ENCODE data around the gene RNF149. TPM values are rescaled to one million over a fixed set of nuclear protein-coding genes. Genes with fewer than 3 reads are reported as not detected.

RNF149 gene
- total and polyA plus RNA-seq, 9 donors: 20.3 to 62.5 (median 45.3) TPM

DNA sequence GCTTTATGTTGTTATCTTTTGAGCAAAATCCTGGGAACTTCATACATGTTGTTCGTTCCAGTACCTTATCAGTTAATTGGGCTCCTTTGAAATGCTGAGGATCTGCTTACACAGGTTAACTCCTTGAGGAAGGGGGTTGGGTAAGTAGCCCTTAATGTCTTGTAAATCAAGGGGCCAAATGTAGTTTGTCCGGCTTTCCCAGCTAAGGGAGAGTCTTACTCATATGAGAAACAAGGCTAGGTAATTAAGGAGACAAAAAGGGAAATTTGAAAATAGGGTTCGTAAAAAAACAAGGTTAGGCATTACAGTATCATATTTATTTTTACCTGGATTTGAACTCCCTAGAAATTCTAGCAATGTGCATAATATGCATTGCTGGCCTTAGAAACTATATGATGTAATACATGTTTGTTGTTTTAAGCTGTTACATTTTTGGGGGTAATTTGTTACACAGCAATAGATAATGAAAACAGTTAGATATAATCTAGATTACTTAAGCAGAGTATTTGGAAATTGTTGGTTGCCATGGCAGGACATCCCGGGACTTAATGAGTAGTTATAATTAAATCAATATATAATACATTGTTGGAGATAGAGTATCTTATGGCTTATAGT, 30.9 kb upstream of the RNF149 start:
- Histone ChIP-seq H3K27me3 (no peaks in the 10 kb centered on the region), H3K4me1 (ENCODE audit: insufficient read depth) (no peaks in the 10 kb centered on the region), H3K4me3 (no peak overlapping the region), H3K27ac (no peak overlapping the region), H3K9me3 (no peaks in the 10 kb centered on the region), H3K36me3 (no peaks in the 10 kb centered on the region)
- TF ChIP-seq EP300 (IDR thresholded peaks at IDR 0.05): no peak
- TF ChIP-seq, protein P1, sequence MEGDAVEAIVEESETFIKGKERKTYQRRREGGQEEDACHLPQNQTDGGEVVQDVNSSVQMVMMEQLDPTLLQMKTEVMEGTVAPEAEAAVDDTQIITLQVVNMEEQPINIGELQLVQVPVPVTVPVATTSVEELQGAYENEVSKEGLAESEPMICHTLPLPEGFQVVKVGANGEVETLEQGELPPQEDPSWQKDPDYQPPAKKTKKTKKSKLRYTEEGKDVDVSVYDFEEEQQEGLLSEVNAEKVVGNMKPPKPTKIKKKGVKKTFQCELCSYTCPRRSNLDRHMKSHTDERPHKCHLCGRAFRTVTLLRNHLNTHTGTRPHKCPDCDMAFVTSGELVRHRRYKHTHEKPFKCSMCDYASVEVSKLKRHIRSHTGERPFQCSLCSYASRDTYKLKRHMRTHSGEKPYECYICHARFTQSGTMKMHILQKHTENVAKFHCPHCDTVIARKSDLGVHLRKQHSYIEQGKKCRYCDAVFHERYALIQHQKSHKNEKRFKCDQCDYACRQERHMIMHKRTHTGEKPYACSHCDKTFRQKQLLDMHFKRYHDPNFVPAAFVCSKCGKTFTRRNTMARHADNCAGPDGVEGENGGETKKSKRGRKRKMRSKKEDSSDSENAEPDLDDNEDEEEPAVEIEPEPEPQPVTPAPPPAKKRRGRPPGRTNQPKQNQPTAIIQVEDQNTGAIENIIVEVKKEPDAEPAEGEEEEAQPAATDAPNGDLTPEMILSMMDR (IDR thresholded peaks at IDR 0.05): no peak
- no peak for TF ChIP-seq POLR2A (IDR thresholded peaks at IDR 0.05)
- intact Hi-C loops (cut with DNase I): no loop called here
- WGBS, 3 donors: 76 to 79% (median 77%) methylated on average over 4 of the region's 4 CpGs
- DNase-seq: no peak

DNA sequence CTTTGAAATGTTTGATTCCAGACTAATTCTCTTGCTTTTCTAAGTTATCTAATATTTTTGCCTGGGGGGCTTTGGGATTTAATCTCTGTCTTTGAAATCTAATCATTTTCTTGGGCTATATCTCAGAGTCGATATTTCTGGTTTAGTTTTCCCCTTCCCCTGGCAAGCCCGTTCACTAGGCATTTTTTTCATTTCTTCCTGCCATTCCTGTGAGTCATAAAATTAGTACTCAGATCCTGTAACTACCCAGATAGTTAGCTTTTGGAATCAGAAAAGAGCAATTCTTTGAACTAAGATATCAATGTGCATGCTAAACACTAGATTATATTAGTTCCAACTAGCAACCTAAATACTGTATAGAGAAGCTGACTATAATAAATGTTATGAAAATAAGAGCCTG, 29.4 kb upstream of the RNF149 start:
- DNase-seq: no peak
- Histone ChIP-seq H3K27me3 (no peaks in the 10 kb centered on the region), H3K4me1 (ENCODE audit: insufficient read depth) (no peaks in the 10 kb centered on the region), H3K36me3 (no peaks in the 10 kb centered on the region), H3K4me3 (no peak overlapping the region), H3K9me3 (no peaks in the 10 kb centered on the region), H3K27ac (no peak overlapping the region)
- intact Hi-C loops (cut with DNase I): no loop called here
- no peak for TF ChIP-seq EP300 (IDR thresholded peaks at IDR 0.05)
- TF ChIP-seq, protein P1 (IDR thresholded peaks at IDR 0.05): no peak
- TF ChIP-seq POLR2A (IDR thresholded peaks at IDR 0.05): no peak
- 4 to 21% (median 4%) methylated on average over 2 of the region's 2 CpGs for WGBS, 3 donors

- H3K27ac ChIP-seq: no peak overlapping the region
- no peaks in the 10 kb centered on the region for H3K9me3 ChIP-seq
- WGBS, 3 donors: 67 to 75% (median 71%) methylated on average over 5 of the region's 5 CpGs
- intact Hi-C loops (cut with DNase I): no loop called here
- no peak for DNase-seq
- no peaks in the 10 kb centered on the region for H3K27me3 ChIP-seq
- no peaks in the 10 kb centered on the region for H3K36me3 ChIP-seq
- H3K4me3 ChIP-seq: no peak overlapping the region
- TF ChIP-seq POLR2A (IDR thresholded peaks at IDR 0.05) (no peak), EP300 (IDR thresholded peaks at IDR 0.05) (no peak)
- TF ChIP-seq, protein P1 (IDR thresholded peaks at IDR 0.05): no peak
- no peaks in the 10 kb centered on the region for H3K4me1 ChIP-seq (ENCODE audit: insufficient read depth)
Observed at GRCh38 chr2:101332885-101333766, 24.6 kb upstream of the RNF149 start.

DNA sequence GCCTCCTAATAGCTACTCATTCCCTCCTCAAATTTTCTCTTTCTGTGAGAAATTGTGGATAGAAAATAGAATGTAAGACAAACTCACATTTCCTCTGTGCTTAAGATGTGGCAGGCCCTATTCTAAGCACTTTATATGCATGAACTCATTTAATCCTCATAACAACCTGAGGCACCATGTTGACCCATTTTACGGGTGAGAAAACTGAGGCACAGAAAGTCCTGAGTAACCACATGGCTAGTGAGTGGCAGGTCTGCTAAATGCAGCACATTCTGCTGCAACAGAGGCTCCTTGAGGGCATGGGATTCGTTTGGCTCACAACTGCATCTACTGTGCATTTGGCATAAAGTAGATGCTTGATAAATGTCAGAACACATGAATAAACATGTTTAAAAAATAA, 22.7 kb upstream of the RNF149 start:
- Histone ChIP-seq H3K27me3 (no peaks in the 10 kb centered on the region), H3K36me3 (no peaks in the 10 kb centered on the region), H3K27ac (no peak overlapping the region), H3K4me3 (no peak overlapping the region), H3K9me3 (no peaks in the 10 kb centered on the region), H3K4me1 (ENCODE audit: insufficient read depth) (no peaks in the 10 kb centered on the region)
- WGBS, 3 donors: 75 to 78% (median 77%) methylated on average over 2 of the region's 2 CpGs
- intact Hi-C loops (cut with DNase I): no loop called here
- TF ChIP-seq POLR2A (IDR thresholded peaks at IDR 0.05) (no peak), EP300 (IDR thresholded peaks at IDR 0.05) (no peak)
- TF ChIP-seq, protein P1 (IDR thresholded peaks at IDR 0.05): no peak
- DNase-seq: no peak

Data from ovary (tissue), 9 donors.